Measurements from ENCODE around the gene SLC7A9. TPM values are rescaled to one million over a fixed set of nuclear protein-coding genes. Genes with fewer than 3 reads are reported as not detected.

SLC7A9 gene
- total and polyA plus RNA-seq, 10 of the 15 experiments (the other 5 are each of a cell fraction or from before 2014, with no cell fraction given) = 0.13 to 0.17 TPM; not detected in 8

DNA sequence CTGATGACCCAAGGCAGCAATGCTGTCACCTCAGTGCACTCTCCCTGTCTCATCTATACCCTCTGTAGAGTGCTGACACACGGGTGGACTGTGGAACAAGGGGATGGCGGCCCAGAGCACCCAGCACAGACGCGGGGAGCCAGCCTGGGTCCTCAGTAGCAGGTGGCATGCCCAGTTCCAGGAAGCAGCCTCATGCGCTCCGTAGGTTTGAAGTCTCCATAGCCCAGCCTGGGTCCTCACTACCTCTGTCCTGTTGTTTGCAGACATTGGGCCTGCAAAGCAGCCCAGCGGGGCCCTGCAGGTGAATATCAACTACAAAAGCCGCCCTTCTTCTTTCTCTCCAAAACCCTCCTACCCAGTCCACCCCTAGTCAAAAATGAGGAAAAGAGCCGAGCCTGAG is 5.0 kb upstream of the SLC7A9 start:
- BruUV-seq (replicated peaks) = no TSS peak
- TF ChIP-seq EZH2 (IDR thresholded peaks at IDR 0.05; ENCODE audit: borderline replicate concordance, control insufficient read depth, low read depth, low read length) (no peak), RAD51 (IDR thresholded peaks at IDR 0.05) (no peak), TCF3 (IDR thresholded peaks at IDR 0.05; ENCODE audit: borderline replicate concordance, insufficient read depth, low read depth, low read length) (no peak), TBL1XR1 (IDR thresholded peaks at IDR 0.05; ENCODE audit: low read depth, low read length) (no peak), TAF1 (IDR thresholded peaks at IDR 0.05; ENCODE audit: borderline replicate concordance, low read depth, low read length) (no peak), RFX5 (IDR thresholded peaks at IDR 0.05; ENCODE audit: low read depth, low read length) (no peak), SREBF1 (IDR thresholded peaks at IDR 0.05; ENCODE audit: low read length) (no peak), SUZ12 (IDR thresholded peaks at IDR 0.05; ENCODE audit: unreplicated experiment) (no peak), MXI1 (IDR thresholded peaks at IDR 0.05; ENCODE audit: low read depth, low read length) (no peak), HDAC2 (IDR thresholded peaks at IDR 0.05) (no peak), FOXM1 (IDR thresholded peaks at IDR 0.05; ENCODE audit: low read depth, low read length) (no peak), POU2F2 (IDR thresholded peaks at IDR 0.05; ENCODE audit: borderline replicate concordance, low read depth, low read length) (no peak), ZNF622 (IDR thresholded peaks at IDR 0.05) (no peak), WRNIP1 (IDR thresholded peaks at IDR 0.05; ENCODE audit: borderline replicate concordance, low read depth, low read length) (no peak)
- TF ChIP-seq, protein P1, sequence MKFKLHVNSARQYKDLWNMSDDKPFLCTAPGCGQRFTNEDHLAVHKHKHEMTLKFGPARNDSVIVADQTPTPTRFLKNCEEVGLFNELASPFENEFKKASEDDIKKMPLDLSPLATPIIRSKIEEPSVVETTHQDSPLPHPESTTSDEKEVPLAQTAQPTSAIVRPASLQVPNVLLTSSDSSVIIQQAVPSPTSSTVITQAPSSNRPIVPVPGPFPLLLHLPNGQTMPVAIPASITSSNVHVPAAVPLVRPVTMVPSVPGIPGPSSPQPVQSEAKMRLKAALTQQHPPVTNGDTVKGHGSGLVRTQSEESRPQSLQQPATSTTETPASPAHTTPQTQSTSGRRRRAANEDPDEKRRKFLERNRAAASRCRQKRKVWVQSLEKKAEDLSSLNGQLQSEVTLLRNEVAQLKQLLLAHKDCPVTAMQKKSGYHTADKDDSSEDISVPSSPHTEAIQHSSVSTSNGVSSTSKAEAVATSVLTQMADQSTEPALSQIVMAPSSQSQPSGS (IDR thresholded peaks at IDR 0.05; ENCODE audit: low read length) = no peak
- TF ChIP-seq, protein P2, sequence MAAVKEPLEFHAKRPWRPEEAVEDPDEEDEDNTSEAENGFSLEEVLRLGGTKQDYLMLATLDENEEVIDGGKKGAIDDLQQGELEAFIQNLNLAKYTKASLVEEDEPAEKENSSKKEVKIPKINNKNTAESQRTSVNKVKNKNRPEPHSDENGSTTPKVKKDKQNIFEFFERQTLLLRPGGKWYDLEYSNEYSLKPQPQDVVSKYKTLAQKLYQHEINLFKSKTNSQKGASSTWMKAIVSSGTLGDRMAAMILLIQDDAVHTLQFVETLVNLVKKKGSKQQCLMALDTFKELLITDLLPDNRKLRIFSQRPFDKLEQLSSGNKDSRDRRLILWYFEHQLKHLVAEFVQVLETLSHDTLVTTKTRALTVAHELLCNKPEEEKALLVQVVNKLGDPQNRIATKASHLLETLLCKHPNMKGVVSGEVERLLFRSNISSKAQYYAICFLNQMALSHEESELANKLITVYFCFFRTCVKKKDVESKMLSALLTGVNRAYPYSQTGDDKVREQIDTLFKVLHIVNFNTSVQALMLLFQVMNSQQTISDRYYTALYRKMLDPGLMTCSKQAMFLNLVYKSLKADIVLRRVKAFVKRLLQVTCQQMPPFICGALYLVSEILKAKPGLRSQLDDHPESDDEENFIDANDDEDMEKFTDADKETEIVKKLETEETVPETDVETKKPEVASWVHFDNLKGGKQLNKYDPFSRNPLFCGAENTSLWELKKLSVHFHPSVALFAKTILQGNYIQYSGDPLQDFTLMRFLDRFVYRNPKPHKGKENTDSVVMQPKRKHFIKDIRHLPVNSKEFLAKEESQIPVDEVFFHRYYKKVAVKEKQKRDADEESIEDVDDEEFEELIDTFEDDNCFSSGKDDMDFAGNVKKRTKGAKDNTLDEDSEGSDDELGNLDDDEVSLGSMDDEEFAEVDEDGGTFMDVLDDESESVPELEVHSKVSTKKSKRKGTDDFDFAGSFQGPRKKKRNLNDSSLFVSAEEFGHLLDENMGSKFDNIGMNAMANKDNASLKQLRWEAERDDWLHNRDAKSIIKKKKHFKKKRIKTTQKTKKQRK (IDR thresholded peaks at IDR 0.05; ENCODE audit: low read depth, low read length) = no peak
- H3K9ac ChIP-seq (ENCODE audit: control insufficient read depth, insufficient read depth, low read length) = no peak overlapping the region
- in situ Hi-C loops (cut with MboI) (no loop called here), intact Hi-C loops (cut with micrococcal nuclease; ENCODE audit: unreplicated experiment) (no loop called here)
- ChIA-PET CTCF (no interaction called here), SMC1A (ENCODE audit: uncharacterized antibody, unreplicated experiment) (no interaction called here), POLR2A (no interaction called here), RAD21 (ENCODE audit: unreplicated experiment) (no interaction called here)
- H3K27me3 ChIP-seq (replicated peaks in 1 of 2; ENCODE audit: control insufficient read depth in 2 of 2, insufficient read depth in 2 of 2, low read length in 1 of 2) = no peaks in the 10 kb centered on the region
- H3K4me3 ChIP-seq = no peak overlapping the region
- no peak overlapping the region for H3K27ac ChIP-seq (ENCODE audit: control insufficient read depth, insufficient read depth)
- H2AFZ ChIP-seq (ENCODE audit: control insufficient read depth, low read depth, low read length) = no peak overlapping the region
- no peaks in the 10 kb centered on the region for H3K4me1 ChIP-seq (ENCODE audit: control insufficient read depth, insufficient read depth, low read length)
- no peaks in the 10 kb centered on the region for H3K79me2 ChIP-seq (ENCODE audit: control insufficient read depth, insufficient read depth, low read length)
- 67% methylated on average over 9 of the region's 9 CpGs for WGBS (ENCODE audit: insufficient coverage, insufficient replicate concordance, low lambda C conversion rate, missing lambda C conversion rate)
- ATAC-seq (no peak), FAIRE-seq (no peak), DNase-seq (ENCODE audit: low read depth, low spot score) (no peak)
- no peaks in the 10 kb centered on the region for H4K20me1 ChIP-seq (ENCODE audit: control insufficient read depth, insufficient read depth)
- H3K36me3 ChIP-seq (ENCODE audit: control insufficient read depth in 2 of 2, insufficient read depth in 2 of 2, low read length in 1 of 2) = no peaks in the 10 kb centered on the region
- no peaks in the 10 kb centered on the region for H3K9me3 ChIP-seq (replicated peaks; ENCODE audit: control insufficient read depth, insufficient read depth, low read length)
- no peak overlapping the region for H3K4me2 ChIP-seq (ENCODE audit: control insufficient read depth, insufficient read depth)
